Heart left ventricle (tissue), 16 donors: ENCODE measurements around the gene PRODH. TPM values are rescaled to one million over a fixed set of nuclear protein-coding genes. Genes with fewer than 3 reads are reported as not detected.
"Not testable (repeated sequence)": the region's sequence is repeated elsewhere in the genome, so short reads cannot be mapped to it uniquely, and the experiment has no call there.

Experiments
- ATAC-seq, 4 donors: fragments of 200-7000 bp; cut with Tn5 transposase; one replicate each; pipeline ENCODE4 v1.9.1; 2020 to 2022; ENCODE audit warnings: moderate library complexity in 4 of 4, mild to moderate bottlenecking in 3 of 4, moderate number of reproducible peaks in 1 of 4
- DNase-seq, 5 donors: peaks; one replicate each; pipeline ENCODE4 v3.0.0-alpha.2; 2020
- H3K27ac ChIP-seq, 12 donors: fragments of 200-600 bp; sonication (generic) in 4 of 12; one replicate each; pipeline versions ENCODE4 v1.5.0 to v1.8.0; 2016 to 2022; ENCODE audit warnings: mild to moderate bottlenecking in 2 of 12
- H3K27me3 ChIP-seq, 9 donors: fragments of 200-600 bp; sonication (generic) in 2 of 9; one replicate each; pipeline versions ENCODE4 v1.5.1 to v1.8.0; 2016 to 2022; ENCODE audit warnings: mild to moderate bottlenecking in 3 of 9
- H3K36me3 ChIP-seq, 9 donors: fragments of 200-600 bp; sonication (generic) in 2 of 9; one replicate each; pipeline versions ENCODE4 v1.5.0 to v1.8.0; 2018 to 2022; ENCODE audit warnings: mild to moderate bottlenecking in 2 of 9
- H3K4me1 ChIP-seq, 12 donors: fragments of 200-600 bp; sonication (generic) in 4 of 12; one replicate each; pipeline versions ENCODE4 v1.5.0 to v1.8.0; 2016 to 2022; ENCODE audit warnings: mild to moderate bottlenecking in 3 of 12
- H3K4me3 ChIP-seq, 12 donors: fragments of 200-600 bp; sonication (generic) in 4 of 12; one replicate each; pipeline versions ENCODE4 v1.5.0 to v1.8.0; 2017 to 2022; ENCODE audit warnings: mild to moderate bottlenecking in 9 of 12, moderate library complexity in 4 of 12
- H3K9me3 ChIP-seq, 12 donors: fragments of 200-600 bp; sonication (generic) in 4 of 12; one replicate each; pipeline versions ENCODE4 v1.5.0 to v1.8.0; 2016 to 2022; ENCODE audit warnings: mild to moderate bottlenecking in 1 of 12
- CTCF ChIP-seq, 12 donors: fragments of 200-600 bp; sonication (generic) in 4 of 12; IDR thresholded peaks; one replicate each; pipeline versions ENCODE4 v1.5.0 to v1.8.0; 2018 to 2022; ENCODE audit warnings: antibody characterized with exemption in 12 of 12, mild to moderate bottlenecking in 5 of 12
- POLR2A ChIP-seq, 2 donors: fragments of 450-650 bp; IDR thresholded peaks; one replicate each; pipeline ENCODE4 v1.6.1; 2017; ENCODE audit warnings: antibody characterized with exemption in 2 of 2, mild to moderate bottlenecking in 2 of 2, moderate library complexity in 2 of 2
- WGBS, 4 donors: extraction: QIAGEN DNeasy Blood & Tissue Kit in 2 of 4; methylation state at CpG; one replicate each; pipeline versions ENCODE4 v1.1.5 to v1.1.7; 2013 to 2018; 5-methylcytosine and 5-hydroxymethylcytosine counted together
- intact Hi-C, 10 donors: fragments of 100-400 bp; cut with DNase I; formaldehyde crosslinking; loops; one replicate each; pipeline versions ENCODE4 v1.11.1 to v1.14.2; 2022
- polyA plus RNA-seq, 2 donors: library from polyadenylated mRNA; stranded (reverse); fragments of 200-250 nt; gene quantifications; one replicate each; pipeline ENCODE4 v1.2.3, GENCODE V29; 2013
- total RNA-seq, 9 donors: library from RNA; depleted of rRNA in 2 of 9; stranded (reverse); fragments of >200 nt in 2 of 9; fragmentation: NEBNext Ultra II Directional in 3 of 9; extraction: Animal tissue kit (Norgen Biotek cat#: 25700) in 3 of 9; gene quantifications; one replicate each; pipeline versions ENCODE4 v1.1.0 to v1.2.4, GENCODE V29; 2016 to 2023
- donor health status: ischemic (EF 13 %, LVEDD 7.1; RV severe dilation, severe dysfunction).
- donor health status: healthy with polysubstance abuse.
- donor health status: DM: no; HTN: yes; CAD: no.
- donor health status: DM: no; HTN: no; CAD: no.
- donor health status: ischemic (EF 25% LVEDD 6.9; RV normal size, moderate dysfunction).
- donor health status: ischemic (EF 25% LVEDD 5.7; RV mildly dilated, moderate dysfunction).
- donor health status: healthy.
- donor health status: DM: yes; HTN: yes; CAD: no.
- donor health status: ischemic (EF 35%, LVEDD 5.7; RV mildly dilated, moderate dysfunction).
- donor health status: nonischemic (EF 11% LVEDD 7.7; RV severe dilation, severe dysfunction).
- donor health status: DM: yes; HTN: yes; CAD: no.
- donor health status: PGD.
- donor health status: ischemic (EF 29% LVEDD 5.4; RV normal size, mild dysfunction).
- donor health status: nonischemic (EF 23%, LVEDD 6.1; RV moderate dilation, normal function).

The PRODH gene
- total and polyA plus RNA-seq, 11 donors = 3.3 to 25.0 (median 7.5) TPM

GRCh38 chr22:18888115-18888514, 48.0 kb downstream of the PRODH start:
- Histone ChIP-seq H3K9me3 (no peaks in the 10 kb centered on the region), H3K27me3 (no peaks in the 10 kb centered on the region), H3K36me3 (no peaks in the 10 kb centered on the region), H3K4me3 (no peak overlapping the region), H3K27ac (no peak overlapping the region), H3K4me1 (no peaks in the 10 kb centered on the region)
- intact Hi-C loops = no loop called here
- DNase-seq (no peak), ATAC-seq (no peak)
- 58 to 100% (median 65%) methylated on average over 1 to 2 of the region's 8 CpGs; no CpG with 5 or more reads in 1 of the 4 donors for WGBS, 4 donors
- no peak for TF ChIP-seq POLR2A (IDR thresholded peaks at IDR 0.05)
- TF ChIP-seq CTCF (IDR thresholded peaks at IDR 0.05) = no peak

GRCh38 chr22:18884465-18884864, 51.6 kb downstream of the PRODH start:
- H3K36me3 ChIP-seq, H3K4me3 ChIP-seq, H3K27me3 ChIP-seq, intact Hi-C loops, ATAC-seq, H3K27ac ChIP-seq, H3K9me3 ChIP-seq, DNase-seq, H3K4me1 ChIP-seq: not testable (repeated sequence)
- WGBS, 4 donors = 41 to 67% (median 48%) methylated on average over 1 to 4 of the region's 4 CpGs

DNA sequence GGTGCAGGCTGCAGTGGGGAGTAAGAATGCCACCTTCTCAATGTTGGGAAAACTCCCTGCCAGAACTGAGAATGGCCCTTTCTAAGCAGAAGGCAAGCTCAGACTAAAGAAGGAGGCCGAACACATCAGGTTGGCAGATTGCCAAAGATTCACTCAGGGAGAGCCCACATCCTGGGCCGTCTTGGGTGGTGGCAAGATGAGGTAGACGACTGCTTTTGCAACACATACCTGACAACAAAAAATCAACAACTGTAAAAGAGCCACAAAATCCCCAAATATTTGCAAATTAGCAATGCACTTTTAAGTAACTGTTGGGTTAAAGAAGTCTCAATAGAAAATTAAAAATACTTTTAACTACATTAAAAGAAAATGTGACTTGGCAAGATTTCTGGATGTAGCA, 54.8 kb downstream of the PRODH start:
- ATAC-seq, intact Hi-C loops, H3K36me3 ChIP-seq, H3K27me3 ChIP-seq, H3K4me3 ChIP-seq, H3K4me1 ChIP-seq, H3K27ac ChIP-seq, H3K9me3 ChIP-seq: not testable (repeated sequence)
- WGBS, 4 donors = 42 to 46% (median 44%) methylated on average over 3 of the region's 3 CpGs
- peak in 1 of 5 donors; percentile 22 for DNase-seq

Other genes with a start within 250 kb of the PRODH start
- gene DGCR6, start 30.0 kb downstream of the PRODH start, total RNA-seq = 10 to 100 TPM in 4 of 9 donors, 1 to 10 TPM in 5; 6.4 to 47.0 (median 8.2) TPM
- gene DGCR6, start 30.0 kb downstream of the PRODH start, polyA plus RNA-seq = 1 to 10 TPM; 3.5 to 7.7 TPM
- gene DGCR2, start 186.1 kb upstream of the PRODH start, total RNA-seq = 10 to 100 TPM; 36.1 to 53.3 (median 41.2) TPM
- gene DGCR2, start 186.1 kb upstream of the PRODH start, polyA plus RNA-seq = 10 to 100 TPM; 26.0 to 51.5 TPM
- gene TSSK2, start 195.0 kb upstream of the PRODH start, total RNA-seq = under 1 TPM in 1 of 9 donors, not detected in 8; 0.12 TPM
- under 1 TPM; 0.04 to 0.19 TPM for gene TSSK2, start 195.0 kb upstream of the PRODH start, polyA plus RNA-seq
- gene ESS2, start 208.4 kb upstream of the PRODH start, total RNA-seq = 10 to 100 TPM in 4 of 9 donors, 1 to 10 TPM in 5; 7.8 to 14.4 (median 9.6) TPM
- 10 to 100 TPM; 11.2 to 14.7 TPM for gene ESS2, start 208.4 kb upstream of the PRODH start, polyA plus RNA-seq
- gene GSC2, start 214.0 kb upstream of the PRODH start, total RNA-seq = not detected
- not detected for gene GSC2, start 214.0 kb upstream of the PRODH start, polyA plus RNA-seq
- 10 to 100 TPM; 16.1 to 35.8 (median 24.6) TPM for gene SLC25A1, start 242.4 kb upstream of the PRODH start, total RNA-seq
- gene SLC25A1, start 242.4 kb upstream of the PRODH start, polyA plus RNA-seq = 10 to 100 TPM; 28.4 to 28.8 TPM